ENCODE data around the gene MAGEA8. TPM values are rescaled to one million over a fixed set of nuclear protein-coding genes. Genes with fewer than 3 reads are reported as not detected.

Gene MAGEA8
- total and polyA plus RNA-seq, 4 donors: not detected

DNA sequence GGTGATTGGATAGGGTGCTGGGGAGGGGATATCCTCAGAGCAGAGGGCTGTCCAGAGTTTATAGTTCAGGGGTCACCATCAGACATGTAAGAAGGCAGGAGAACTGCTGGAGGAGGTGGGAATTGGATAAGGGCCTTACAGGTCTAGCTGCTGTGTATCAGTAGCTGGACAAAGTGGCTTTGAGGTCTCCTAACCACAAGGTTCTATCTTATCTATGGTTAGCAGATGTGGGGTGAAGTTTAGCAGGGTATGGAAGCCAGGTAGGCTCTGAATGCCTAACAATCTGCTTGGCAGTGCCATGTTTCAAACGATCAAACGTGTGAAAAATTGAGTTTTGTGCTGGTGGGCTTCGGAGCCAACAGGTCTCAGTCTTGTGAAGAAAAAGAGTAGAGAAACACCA lies 32.1 kb upstream of the MAGEA8 start:
- no peaks in the 10 kb centered on the region for H3K36me3 ChIP-seq (ENCODE audit: control insufficient read depth in 4 of 4, insufficient read depth in 3 of 4, low read depth in 1 of 4, low read length in 3 of 4)
- no peak overlapping the region for H3K27ac ChIP-seq (ENCODE audit: low read depth in 1 of 2, low read length in 2 of 2)
- H3K27me3 ChIP-seq (ENCODE audit: control insufficient read depth in 4 of 4, insufficient read depth in 4 of 4, low read length in 3 of 4): no peaks in the 10 kb centered on the region
- H3K9me3 ChIP-seq (ENCODE audit: control insufficient read depth in 4 of 4, low read length in 3 of 4): peaks cover 0 to 2% (median 0%) of the 10 kb centered on the region in 4 donors
- H3K9ac ChIP-seq (ENCODE audit: low read depth in 1 of 2, low read length in 2 of 2): no peak overlapping the region
- DNase-seq (ENCODE audit: low spot score): no peak
- H3K4me3 ChIP-seq (ENCODE audit: low read depth in 1 of 3, low read length in 3 of 3): no peak overlapping the region
- WGBS: 96% methylated on average over 3 of the region's 3 CpGs
- TF ChIP-seq JUND (IDR thresholded peaks at IDR 0.05) (no peak), EGR1 (IDR thresholded peaks at IDR 0.05; ENCODE audit: low read depth in 2 of 2) (no peak), FOXA1 (IDR thresholded peaks at IDR 0.05) (no peak), YY1 (IDR thresholded peaks at IDR 0.05) (no peak), RXRA (IDR thresholded peaks at IDR 0.05) (no peak), FOXA2 (IDR thresholded peaks at IDR 0.05) (no peak), GABPA (IDR thresholded peaks at IDR 0.05 in 1 of 2, conservative IDR thresholded peaks at IDR 0.05 in 1 of 2) (no peak), TAF1 (conservative IDR thresholded peaks at IDR 0.05) (no peak), NR2F2 (IDR thresholded peaks at IDR 0.05) (no peak), HNF4A (conservative IDR thresholded peaks at IDR 0.05) (no peak), SP1 (IDR thresholded peaks at IDR 0.05) (no peak), HNF4G (IDR thresholded peaks at IDR 0.05) (no peak)
- TF ChIP-seq, protein P1, sequence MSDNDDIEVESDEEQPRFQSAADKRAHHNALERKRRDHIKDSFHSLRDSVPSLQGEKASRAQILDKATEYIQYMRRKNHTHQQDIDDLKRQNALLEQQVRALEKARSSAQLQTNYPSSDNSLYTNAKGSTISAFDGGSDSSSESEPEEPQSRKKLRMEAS (IDR thresholded peaks at IDR 0.05): no peak
- TF ChIP-seq, protein P2, sequence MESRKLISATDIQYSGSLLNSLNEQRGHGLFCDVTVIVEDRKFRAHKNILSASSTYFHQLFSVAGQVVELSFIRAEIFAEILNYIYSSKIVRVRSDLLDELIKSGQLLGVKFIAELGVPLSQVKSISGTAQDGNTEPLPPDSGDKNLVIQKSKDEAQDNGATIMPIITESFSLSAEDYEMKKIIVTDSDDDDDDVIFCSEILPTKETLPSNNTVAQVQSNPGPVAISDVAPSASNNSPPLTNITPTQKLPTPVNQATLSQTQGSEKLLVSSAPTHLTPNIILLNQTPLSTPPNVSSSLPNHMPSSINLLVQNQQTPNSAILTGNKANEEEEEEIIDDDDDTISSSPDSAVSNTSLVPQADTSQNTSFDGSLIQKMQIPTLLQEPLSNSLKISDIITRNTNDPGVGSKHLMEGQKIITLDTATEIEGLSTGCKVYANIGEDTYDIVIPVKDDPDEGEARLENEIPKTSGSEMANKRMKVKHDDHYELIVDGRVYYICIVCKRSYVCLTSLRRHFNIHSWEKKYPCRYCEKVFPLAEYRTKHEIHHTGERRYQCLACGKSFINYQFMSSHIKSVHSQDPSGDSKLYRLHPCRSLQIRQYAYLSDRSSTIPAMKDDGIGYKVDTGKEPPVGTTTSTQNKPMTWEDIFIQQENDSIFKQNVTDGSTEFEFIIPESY (IDR thresholded peaks at IDR 0.05): no peak
- TF ChIP-seq, protein P3, sequence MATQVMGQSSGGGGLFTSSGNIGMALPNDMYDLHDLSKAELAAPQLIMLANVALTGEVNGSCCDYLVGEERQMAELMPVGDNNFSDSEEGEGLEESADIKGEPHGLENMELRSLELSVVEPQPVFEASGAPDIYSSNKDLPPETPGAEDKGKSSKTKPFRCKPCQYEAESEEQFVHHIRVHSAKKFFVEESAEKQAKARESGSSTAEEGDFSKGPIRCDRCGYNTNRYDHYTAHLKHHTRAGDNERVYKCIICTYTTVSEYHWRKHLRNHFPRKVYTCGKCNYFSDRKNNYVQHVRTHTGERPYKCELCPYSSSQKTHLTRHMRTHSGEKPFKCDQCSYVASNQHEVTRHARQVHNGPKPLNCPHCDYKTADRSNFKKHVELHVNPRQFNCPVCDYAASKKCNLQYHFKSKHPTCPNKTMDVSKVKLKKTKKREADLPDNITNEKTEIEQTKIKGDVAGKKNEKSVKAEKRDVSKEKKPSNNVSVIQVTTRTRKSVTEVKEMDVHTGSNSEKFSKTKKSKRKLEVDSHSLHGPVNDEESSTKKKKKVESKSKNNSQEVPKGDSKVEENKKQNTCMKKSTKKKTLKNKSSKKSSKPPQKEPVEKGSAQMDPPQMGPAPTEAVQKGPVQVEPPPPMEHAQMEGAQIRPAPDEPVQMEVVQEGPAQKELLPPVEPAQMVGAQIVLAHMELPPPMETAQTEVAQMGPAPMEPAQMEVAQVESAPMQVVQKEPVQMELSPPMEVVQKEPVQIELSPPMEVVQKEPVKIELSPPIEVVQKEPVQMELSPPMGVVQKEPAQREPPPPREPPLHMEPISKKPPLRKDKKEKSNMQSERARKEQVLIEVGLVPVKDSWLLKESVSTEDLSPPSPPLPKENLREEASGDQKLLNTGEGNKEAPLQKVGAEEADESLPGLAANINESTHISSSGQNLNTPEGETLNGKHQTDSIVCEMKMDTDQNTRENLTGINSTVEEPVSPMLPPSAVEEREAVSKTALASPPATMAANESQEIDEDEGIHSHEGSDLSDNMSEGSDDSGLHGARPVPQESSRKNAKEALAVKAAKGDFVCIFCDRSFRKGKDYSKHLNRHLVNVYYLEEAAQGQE (IDR thresholded peaks at IDR 0.05): no peak
- H3K4me1 ChIP-seq (ENCODE audit: control insufficient read depth in 4 of 4, insufficient read depth in 4 of 4, low read length in 3 of 4): no peaks in the 10 kb centered on the region

DNA sequence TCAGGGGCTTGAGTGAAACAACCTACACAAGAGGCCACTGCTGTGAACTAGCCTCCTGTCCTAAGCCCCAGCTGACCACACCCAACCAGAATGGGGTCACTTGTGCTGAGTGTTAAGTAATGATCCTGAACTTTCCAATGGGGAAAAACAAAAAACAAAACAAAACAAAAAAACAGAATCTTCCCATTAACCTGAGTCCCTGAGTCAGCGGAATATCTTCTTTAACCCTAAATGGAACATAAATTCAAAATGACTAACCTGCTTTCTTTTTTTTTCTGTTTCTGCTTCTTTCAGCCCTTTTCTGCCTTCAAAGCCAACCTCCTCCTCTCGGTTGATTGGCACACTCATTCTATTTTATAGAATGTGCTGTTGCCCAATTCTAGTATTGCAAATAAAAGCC lies 31.2 kb upstream of the MAGEA8 start:
- no peaks in the 10 kb centered on the region for H3K4me1 ChIP-seq (ENCODE audit: control insufficient read depth in 4 of 4, insufficient read depth in 4 of 4, low read length in 3 of 4)
- no peak overlapping the region for H3K4me3 ChIP-seq (ENCODE audit: low read depth in 1 of 3, low read length in 3 of 3)
- no peak for TF ChIP-seq FOXA2 (IDR thresholded peaks at IDR 0.05)
- TF ChIP-seq GABPA (IDR thresholded peaks at IDR 0.05 in 1 of 2, conservative IDR thresholded peaks at IDR 0.05 in 1 of 2): no peak
- no peak for TF ChIP-seq TAF1 (conservative IDR thresholded peaks at IDR 0.05)
- TF ChIP-seq, protein P2 (IDR thresholded peaks at IDR 0.05): no peak
- TF ChIP-seq, protein P3 (IDR thresholded peaks at IDR 0.05): no peak
- no peak for TF ChIP-seq RAD21 (IDR thresholded peaks at IDR 0.05)
- TF ChIP-seq, protein P4, sequence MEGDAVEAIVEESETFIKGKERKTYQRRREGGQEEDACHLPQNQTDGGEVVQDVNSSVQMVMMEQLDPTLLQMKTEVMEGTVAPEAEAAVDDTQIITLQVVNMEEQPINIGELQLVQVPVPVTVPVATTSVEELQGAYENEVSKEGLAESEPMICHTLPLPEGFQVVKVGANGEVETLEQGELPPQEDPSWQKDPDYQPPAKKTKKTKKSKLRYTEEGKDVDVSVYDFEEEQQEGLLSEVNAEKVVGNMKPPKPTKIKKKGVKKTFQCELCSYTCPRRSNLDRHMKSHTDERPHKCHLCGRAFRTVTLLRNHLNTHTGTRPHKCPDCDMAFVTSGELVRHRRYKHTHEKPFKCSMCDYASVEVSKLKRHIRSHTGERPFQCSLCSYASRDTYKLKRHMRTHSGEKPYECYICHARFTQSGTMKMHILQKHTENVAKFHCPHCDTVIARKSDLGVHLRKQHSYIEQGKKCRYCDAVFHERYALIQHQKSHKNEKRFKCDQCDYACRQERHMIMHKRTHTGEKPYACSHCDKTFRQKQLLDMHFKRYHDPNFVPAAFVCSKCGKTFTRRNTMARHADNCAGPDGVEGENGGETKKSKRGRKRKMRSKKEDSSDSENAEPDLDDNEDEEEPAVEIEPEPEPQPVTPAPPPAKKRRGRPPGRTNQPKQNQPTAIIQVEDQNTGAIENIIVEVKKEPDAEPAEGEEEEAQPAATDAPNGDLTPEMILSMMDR (IDR thresholded peaks at IDR 0.05; ENCODE audit: low read depth, low read length, missing input control): no peak
- no peak for TF ChIP-seq EGR1 (IDR thresholded peaks at IDR 0.05; ENCODE audit: low read depth in 2 of 2)
- TF ChIP-seq, protein P5, sequence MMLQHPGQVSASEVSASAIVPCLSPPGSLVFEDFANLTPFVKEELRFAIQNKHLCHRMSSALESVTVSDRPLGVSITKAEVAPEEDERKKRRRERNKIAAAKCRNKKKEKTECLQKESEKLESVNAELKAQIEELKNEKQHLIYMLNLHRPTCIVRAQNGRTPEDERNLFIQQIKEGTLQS (IDR thresholded peaks at IDR 0.05): no peak
- no peak for TF ChIP-seq YY1 (IDR thresholded peaks at IDR 0.05)
- TF ChIP-seq SP1 (IDR thresholded peaks at IDR 0.05): no peak
- no peak overlapping the region for H3K9ac ChIP-seq (ENCODE audit: low read depth in 1 of 2, low read length in 2 of 2)
- 62% methylated on average over 2 of the region's 2 CpGs for WGBS
- no peaks in the 10 kb centered on the region for H3K36me3 ChIP-seq (ENCODE audit: control insufficient read depth in 4 of 4, insufficient read depth in 3 of 4, low read depth in 1 of 4, low read length in 3 of 4)
- H3K9me3 ChIP-seq (ENCODE audit: control insufficient read depth in 4 of 4, low read length in 3 of 4): peaks cover 0 to 2% (median 0%) of the 10 kb centered on the region in 4 donors
- no peaks in the 10 kb centered on the region for H3K27me3 ChIP-seq (ENCODE audit: control insufficient read depth in 4 of 4, insufficient read depth in 4 of 4, low read length in 3 of 4)
- no peak for DNase-seq (ENCODE audit: low spot score)
- no peak overlapping the region for H3K27ac ChIP-seq (ENCODE audit: low read depth in 1 of 2, low read length in 2 of 2)

All from liver (tissue), 9 donors.